Mucosa of descending colon (tissue), 3 donors: ENCODE results near the gene LRIG3. TPM values are rescaled to one million over a fixed set of nuclear protein-coding genes. Genes with fewer than 3 reads are reported as not detected.
"Not testable (repeated sequence)": the region's sequence is repeated elsewhere in the genome, so short reads cannot be mapped to it uniquely, and the experiment has no call there.

Source experiments
- ATAC-seq: fragments of 200-7000 bp; cut with Tn5 transposase; one replicate; pipeline ENCODE4 v1.9.1; 2020; ENCODE audit warnings: mild to moderate bottlenecking, moderate library complexity
- DNase-seq, 3 donors: peaks; one replicate each; pipeline ENCODE4 v3.0.0-alpha.2; 2020
- H3K36me3 ChIP-seq: fragments of 200-600 bp; one replicate; pipeline ENCODE4 v1.8.0; 2021; ENCODE audit warnings: low read depth, mild to moderate bottlenecking
- H3K4me1 ChIP-seq: fragments of 200-600 bp; one replicate; pipeline ENCODE4 v1.8.0; 2021; ENCODE audit warnings: low read depth, mild to moderate bottlenecking
- H3K4me3 ChIP-seq: fragments of 200-600 bp; one replicate; pipeline ENCODE4 v1.8.0; 2021; ENCODE audit warnings: mild to moderate bottlenecking
- H3K9me3 ChIP-seq: fragments of 200-600 bp; one replicate; pipeline ENCODE4 v1.8.0; 2021; ENCODE audit warnings: mild to moderate bottlenecking
- CTCF ChIP-seq: fragments of 200-600 bp; IDR thresholded peaks from one replicate; pipeline ENCODE4 v1.8.0; 2022; ENCODE audit warnings: antibody characterized with exemption, mild to moderate bottlenecking
- intact Hi-C, 2 donors: fragments of 100-400 bp; cut with DNase I in 1 of 2; cut with micrococcal nuclease in 1 of 2; formaldehyde crosslinking; loops; one replicate each; pipeline versions ENCODE4 v1.11.0 to v1.11.1; 2022; cut with DNase I, micrococcal nuclease
- total RNA-seq, 3 donors: library from RNA; stranded (reverse); fragmentation: NEBNext Ultra II Directional in 2 of 3; extraction: Animal tissue kit (Norgen Biotek cat#: 25700) in 2 of 3; gene quantifications; one replicate each; pipeline versions ENCODE4 v1.2.1 to v1.2.4, GENCODE V29; 2021 to 2023
- donor health status: DM: no; HTN: no; CAD: no; lungs with moderate emphysema.
- donor health status: DM: no; HTN: no; CAD: no.
- donor health status: DM: no; HTN: yes; CAD: no.

LRIG3 gene
- total RNA-seq, 3 donors from 2014 or later = 65.6 to 95.8 (median 90.0) TPM

GRCh38 chr12:58860056-58860787, 60.1 kb downstream of the LRIG3 start:
- intact Hi-C loops = no loop called here
- DNase-seq (peak in 1 of 3 donors; percentile 33), ATAC-seq (peak; percentile 69)
- H3K4me3 ChIP-seq = no peak overlapping the region
- no peaks in the 10 kb centered on the region for H3K36me3 ChIP-seq
- no peaks in the 10 kb centered on the region for H3K4me1 ChIP-seq
- TF ChIP-seq CTCF = no peak
- H3K9me3 ChIP-seq = no peaks in the 10 kb centered on the region

GRCh38 chr12:58858030-58858429, 62.3 kb downstream of the LRIG3 start:
- no peak overlapping the region for H3K4me3 ChIP-seq
- H3K9me3 ChIP-seq = no peaks in the 10 kb centered on the region
- no peaks in the 10 kb centered on the region for H3K4me1 ChIP-seq
- DNase-seq (no peak), ATAC-seq (no peak)
- no peak for TF ChIP-seq CTCF
- intact Hi-C loops = no loop called here
- no peaks in the 10 kb centered on the region for H3K36me3 ChIP-seq

- DNase-seq, H3K9me3 ChIP-seq, ATAC-seq, H3K36me3 ChIP-seq, intact Hi-C loops, H3K4me3 ChIP-seq, H3K4me1 ChIP-seq: not testable (repeated sequence)
These were observed 63.1 kb downstream of the LRIG3 start for GRCh38 chr12:58857206-58857605.

GRCh38 chr12:58855630-58856029, 64.7 kb downstream of the LRIG3 start:
- H3K4me3 ChIP-seq, H3K4me1 ChIP-seq, ATAC-seq, H3K9me3 ChIP-seq, intact Hi-C loops, DNase-seq, H3K36me3 ChIP-seq: not testable (repeated sequence)

- no peak for TF ChIP-seq CTCF
- H3K4me3 ChIP-seq = no peak overlapping the region
- no peaks in the 10 kb centered on the region for H3K36me3 ChIP-seq
- no peak for ATAC-seq
- intact Hi-C loops = no loop called here
- no peaks in the 10 kb centered on the region for H3K9me3 ChIP-seq
- no peaks in the 10 kb centered on the region for H3K4me1 ChIP-seq
- DNase-seq = no peak
These were observed 69.5 kb downstream of the LRIG3 start for GRCh38 chr12:58850826-58851225.

- Histone ChIP-seq H3K36me3 (no peaks in the 10 kb centered on the region), H3K4me1 (no peaks in the 10 kb centered on the region), H3K4me3 (no peak overlapping the region), H3K9me3 (no peaks in the 10 kb centered on the region)
- DNase-seq (no peak), ATAC-seq (no peak)
- no peak for TF ChIP-seq CTCF
- intact Hi-C loops = no loop called here
These were observed 72.3 kb downstream of the LRIG3 start for GRCh38 chr12:58847901-58848600.
